T-helper 1 cell (primary cell): ENCODE data around the gene HEBP2.
A peak's percentile ranks its signal among the peaks of the same experiment; 100 is the strongest.

Experiments
- DNase-seq, 5 donors: peaks; one replicate each; pipeline ENCODE4 v3.0.0-alpha.2; 2012 to 2020

HEBP2 gene

DNA sequence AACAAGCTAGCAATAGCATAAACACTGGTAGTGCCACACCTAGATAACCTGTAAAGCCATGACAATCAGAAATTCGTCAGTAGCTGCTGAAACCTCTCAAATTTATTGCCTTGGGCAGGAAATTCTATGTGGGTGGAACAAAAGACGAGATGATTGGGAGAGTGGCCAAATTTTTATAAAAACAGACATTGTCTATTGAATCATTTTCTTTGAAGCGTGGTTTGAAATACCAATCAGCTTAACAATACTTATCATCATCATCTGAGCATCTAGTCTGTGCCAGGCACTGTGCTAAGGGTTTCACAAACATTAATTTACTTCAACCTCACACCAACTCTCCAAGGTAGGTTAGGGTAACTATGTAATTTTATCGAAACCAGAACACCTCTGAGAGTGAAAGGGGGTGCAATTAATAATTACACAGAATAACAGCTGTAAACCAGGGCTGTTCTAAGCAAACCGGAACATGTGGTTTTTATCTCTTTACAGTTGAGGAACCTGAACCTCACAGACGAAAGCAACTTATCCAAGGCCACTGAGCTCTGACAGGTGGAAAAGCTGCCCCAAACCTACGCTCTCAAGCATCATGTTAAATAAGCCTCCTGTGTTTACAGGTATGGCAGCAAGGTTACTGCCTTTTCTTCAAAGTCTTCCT is 51.9 kb downstream of the HEBP2 start:
- DNase-seq = peak in 3 of 5 donors; percentile 11 to 83 (median 21)

DNA sequence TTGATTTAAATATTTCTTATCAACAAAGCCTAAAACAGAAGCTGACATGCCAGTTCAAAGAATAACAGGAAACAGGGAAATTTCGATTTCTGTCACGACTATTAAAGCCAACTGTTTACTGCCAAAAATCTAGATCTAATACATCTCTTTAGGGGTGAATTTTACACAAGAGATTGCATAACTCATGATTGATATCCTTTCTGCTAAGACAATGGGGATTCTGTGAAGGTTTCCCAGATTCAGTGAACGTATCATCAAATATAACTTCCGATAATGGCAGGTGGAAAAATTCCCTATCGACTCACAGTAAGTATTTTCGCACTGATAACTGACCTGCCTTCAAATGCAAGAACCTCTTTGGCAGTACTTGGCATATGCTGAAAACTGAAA is 52.4 kb downstream of the HEBP2 start:
- no peak for DNase-seq

DNA sequence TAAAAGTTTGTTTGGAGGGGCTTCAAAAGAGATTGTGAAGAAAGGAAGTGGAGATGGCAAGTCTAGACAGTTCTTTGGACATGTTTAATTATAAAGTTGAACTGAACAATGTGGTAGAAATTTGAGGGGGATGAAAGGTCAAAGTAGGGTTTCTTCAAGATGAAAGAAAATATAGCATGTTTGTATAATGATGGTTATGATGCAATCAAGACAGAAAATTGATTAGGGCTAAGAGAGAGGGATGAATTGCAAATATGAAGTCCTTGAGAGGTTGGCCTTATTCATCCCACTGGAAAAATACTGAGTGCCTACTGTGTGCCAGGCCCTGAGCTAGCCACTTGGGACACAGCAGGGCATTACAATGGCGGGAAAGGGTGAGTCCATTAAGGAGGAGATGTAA is 57.6 kb downstream of the HEBP2 start:
- DNase-seq = no peak

DNA sequence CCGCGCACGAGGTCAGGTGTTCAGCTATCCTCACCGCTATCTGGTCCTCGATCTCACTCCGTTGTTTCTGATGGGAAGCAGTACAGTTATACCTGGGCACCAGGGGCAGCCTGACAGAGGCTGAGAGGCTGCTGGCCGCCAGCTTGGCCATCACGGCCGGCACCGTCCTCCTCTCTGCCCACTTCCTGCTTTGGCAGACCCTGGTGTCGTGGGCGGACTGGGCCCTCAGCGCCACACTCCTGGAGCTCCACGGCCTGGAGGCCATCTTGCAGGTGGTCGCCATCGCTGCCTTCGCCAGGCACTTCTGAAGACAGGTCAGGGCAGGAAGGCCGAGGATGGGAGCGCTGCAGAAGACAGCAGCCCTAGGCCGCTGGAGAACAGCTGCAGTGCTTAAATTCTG is 60.1 kb downstream of the HEBP2 start:
- no peak for DNase-seq

DNA sequence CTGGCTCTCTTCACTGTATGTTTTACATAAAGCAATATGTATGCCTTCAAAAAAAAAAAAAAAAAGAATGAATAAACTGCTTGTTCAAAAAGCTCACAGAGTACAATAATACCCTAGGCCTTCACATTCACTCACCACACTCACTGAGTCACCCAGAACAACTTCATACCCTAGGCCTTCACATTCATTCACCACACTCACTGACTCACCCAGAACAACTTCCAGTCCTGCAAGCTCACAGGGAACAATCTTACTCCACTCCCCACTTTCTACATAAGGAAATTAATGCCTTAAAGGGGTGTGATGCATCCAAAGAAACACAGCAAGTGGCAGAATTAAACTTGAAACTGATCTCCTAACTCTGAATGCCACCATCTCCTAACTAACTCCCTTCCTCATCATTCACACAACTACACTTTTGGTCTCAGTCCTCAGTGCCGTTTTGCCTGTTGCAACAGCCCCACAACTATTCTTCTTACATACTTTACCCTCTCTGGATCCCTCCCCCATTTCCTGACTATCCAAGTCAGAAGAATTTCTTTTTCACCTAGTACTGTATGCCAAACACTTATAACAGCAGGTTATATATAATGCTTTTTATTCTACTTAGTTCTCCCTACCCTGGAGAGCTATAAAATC is 61.1 kb downstream of the HEBP2 start:
- DNase-seq = peak in 1 of 5 donors; percentile 36

GRCh38 chr6:138467901-138468300 is 63.9 kb downstream of the HEBP2 start:
- no peak for DNase-seq

DNA sequence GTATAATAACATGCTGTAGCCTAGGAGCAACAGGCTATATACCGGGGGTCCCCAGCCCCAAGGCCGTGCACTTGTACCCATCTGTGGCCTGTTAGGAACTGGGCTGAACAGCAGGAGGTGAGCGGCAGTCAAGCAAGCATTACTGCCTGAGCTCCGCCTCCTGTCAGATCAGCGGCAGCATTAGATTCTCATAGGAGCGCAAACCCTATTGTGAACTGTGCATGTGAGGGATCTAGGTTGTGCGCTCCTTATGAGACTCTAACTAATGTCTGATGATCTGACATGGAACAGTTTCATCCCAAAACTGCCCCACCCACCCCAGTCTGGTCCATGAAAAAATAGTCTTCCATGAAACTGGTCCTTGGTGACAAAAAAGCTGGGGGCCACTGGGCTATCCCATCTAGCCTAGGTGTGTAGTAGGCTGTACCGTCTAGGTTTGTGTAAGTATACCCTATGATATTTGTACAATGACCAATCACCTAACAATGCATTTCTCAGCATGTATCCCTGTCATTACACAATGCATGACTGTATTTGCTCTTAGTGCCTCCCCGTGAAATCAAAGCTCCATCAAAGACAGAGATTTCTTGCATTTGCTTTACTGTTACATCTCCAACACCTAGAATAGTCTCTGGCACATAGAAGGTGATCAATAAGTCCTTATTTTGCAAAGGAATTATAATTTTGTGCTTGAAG is 64.4 kb downstream of the HEBP2 start:
- DNase-seq = no peak
